K562 (cell line): ENCODE results near the gene SLC43A2. TPM values are rescaled to one million over a fixed set of nuclear protein-coding genes. Genes with fewer than 3 reads are reported as not detected.

Experiments
- ATAC-seq: fragments of 200-7000 bp; cut with Tn5 transposase; 3 replicates; pipeline ENCODE4 v1.9.1; 2020; ENCODE audit warnings: moderate library complexity
- BruUV-seq: library from RNA; stranded (reverse); fragments of 400-500 nt; replicated peaks from 2 replicates; lab custom pipeline; 2021; lab: Mats Ljungman, UMichigan
- CTCF ChIA-PET: fragments of 300-600 bp; formaldehyde crosslinking; extraction: SDS; loops from one replicate; lab custom pipeline; 2021; ENCODE audit warnings: low intra/inter-chr PET ratio; lab: Yijun Ruan, JAX
- POLR2A ChIA-PET: fragments of 300-600, 350-650 bp; sonication (Branson Sonifier 250); formaldehyde crosslinking; extraction: SDS; loops from one replicate; lab custom pipeline; 2021; ENCODE audit warnings: antibody characterized with exemption, inconsistent platforms; lab: Yijun Ruan, JAX
- DNase-seq, 4 experiments: peaks; one replicate each; pipeline versions ENCODE4 v3.0.0 to v3.0.0-alpha.2; 2011 to 2018; ENCODE audit warnings: low spot score in 3 of 4, mixed read lengths in 3 of 4; ENCODE audit errors: extremely low read depth in 1 of 4
- FAIRE-seq: peaks from 2 replicates; lab custom pipeline; 2011; peaks lifted over from hg19 to GRCh38; lab: Jason Lieb, UNC
- H2AFZ ChIP-seq: 2 replicates; pipeline ENCODE4 v1.6.0; 2011; ENCODE audit warnings: low read depth, low read length, control low read depth, inconsistent platforms
- H3K27ac ChIP-seq: fragments of 200-600 bp; 3 replicates; pipeline ENCODE4 v1.8.0; 2011; ENCODE audit warnings: low read depth, mild to moderate bottlenecking, control low read depth, inconsistent platforms, low read length, moderate library complexity, mixed read lengths; ENCODE audit errors: extremely low read depth
- H3K27me3 ChIP-seq, 2 experiments: fragments of 300-600 bp in 1 of 2; 2 replicates in 1 of 2; 3 replicates in 1 of 2; pipeline versions ENCODE4 v1.6.0 to v1.8.0; 2011; ENCODE audit warnings: inconsistent platforms in 2 of 2, low read length in 2 of 2, mild to moderate bottlenecking in 1 of 2, mixed read lengths in 1 of 2, moderate library complexity in 1 of 2; ENCODE audit not compliant: control insufficient read depth in 2 of 2, insufficient read depth in 2 of 2
- H3K36me3 ChIP-seq: fragments of 300-600 bp; 3 replicates; pipeline ENCODE4 v1.8.0; 2011; ENCODE audit warnings: mild to moderate bottlenecking, low read length, inconsistent platforms; ENCODE audit not compliant: control insufficient read depth, insufficient read depth
- H3K4me1 ChIP-seq, 2 experiments: fragments of 200-600 bp in 1 of 2; replicated peaks in 1 of 2; 2 replicates in 1 of 2; 3 replicates in 1 of 2; pipeline versions ENCODE4 v1.5.1 to v1.8.0; 2011; ENCODE audit warnings: inconsistent platforms in 2 of 2, low read length in 2 of 2, mild to moderate bottlenecking in 1 of 2, mixed read lengths in 1 of 2, moderate library complexity in 1 of 2; ENCODE audit not compliant: control insufficient read depth in 2 of 2, insufficient read depth in 2 of 2
- H3K4me2 ChIP-seq: 2 replicates; pipeline ENCODE4 v1.6.1; 2011; ENCODE audit warnings: low read length, control low read depth, inconsistent platforms, mixed read lengths; ENCODE audit not compliant: insufficient read depth
- H3K4me3 ChIP-seq: fragments of 200-600 bp; sonication (generic), shearing (Covaris generic); 2 replicates; pipeline ENCODE4 v1.5.1; 2016; ENCODE audit warnings: control low read depth, inconsistent platforms
- H3K79me2 ChIP-seq: fragments of 200-600 bp; 3 replicates; pipeline ENCODE4 v1.8.0; 2011; ENCODE audit warnings: low read length, inconsistent platforms; ENCODE audit not compliant: control insufficient read depth, insufficient read depth
- H3K9ac ChIP-seq, 2 experiments: 2 replicates each; pipeline versions ENCODE4 v1.6.0 to v1.6.1; 2011; ENCODE audit warnings: low read depth in 2 of 2, low read length in 2 of 2, control low read depth in 1 of 2, inconsistent platforms in 1 of 2, mild to moderate bottlenecking in 1 of 2, mixed read lengths in 1 of 2; ENCODE audit not compliant: insufficient read depth in 1 of 2
- H3K9me1 ChIP-seq: one replicate; pipeline ENCODE4 v1.6.0; 2011; ENCODE audit warnings: inconsistent platforms, mild to moderate bottlenecking, low read length, moderate library complexity; ENCODE audit not compliant: control insufficient read depth, insufficient read depth
- H3K9me3 ChIP-seq: replicated peaks from 2 replicates; pipeline ENCODE4 v1.5.1; 2011; ENCODE audit warnings: low read depth, low read length, inconsistent platforms; ENCODE audit not compliant: control insufficient read depth, insufficient read depth
- H4K20me1 ChIP-seq: replicated peaks from 2 replicates; pipeline ENCODE4 v1.6.1; 2011; ENCODE audit warnings: low read length, inconsistent platforms, mixed read lengths; ENCODE audit not compliant: control insufficient read depth, insufficient read depth
- GABPA ChIP-seq: fragments of 200-800 bp; sonication (Bioruptor generic); conservative IDR thresholded peaks from 2 replicates; pipeline ENCODE4 v1.6.1; 2016; ENCODE audit warnings: low read depth, missing genetic modification characterization, missing compliant biosample characterization
- PHF21A ChIP-seq: fragments of 450-650 bp; IDR thresholded peaks from 2 replicates; pipeline ENCODE4 v1.6.1; 2017; ENCODE audit warnings: low read depth, borderline replicate concordance
- SMAD1 ChIP-seq: fragments of 150-350 bp; IDR thresholded peaks from 2 replicates; pipeline ENCODE4 v1.6.1; 2014; ENCODE audit warnings: low read length, low read depth; ENCODE audit not compliant: partially characterized antibody
- WGBS: fragments of 100-300 bp; shearing (Covaris generic); methylation state at CpG from one replicate; pipeline ENCODE4 v1.1.6; 2016; ENCODE audit warnings: low coverage, mixed read lengths; ENCODE audit not compliant: insufficient coverage; ENCODE audit errors: missing lambda C conversion rate; 5-methylcytosine and 5-hydroxymethylcytosine counted together
- in situ Hi-C: fragments of 300-500 bp; cut with MboI; formaldehyde crosslinking; loops from 4 replicates; pipeline ENCODE4 v1.15.0; 2018; ENCODE audit warnings: inconsistent platforms, mixed read lengths
- intact Hi-C: fragments of 100-400 bp; cut with micrococcal nuclease; formaldehyde crosslinking; loops from 2 replicates; pipeline ENCODE4 v1.14.2; 2022
- polyA plus RNA-seq, 8 experiments: library from polyadenylated mRNA; depleted of rRNA in 4 of 8; stranded (reverse) in 5 of 8; unstranded in 3 of 8; fragments of >200 nt; fragmentation: Nextera tagmentation in 2 of 8; fragmentation: Illumina TruSeq in 1 of 8; extraction: Ambion mirVana in 2 of 8; extraction: Trizol in 1 of 8; gene quantifications; 2 replicates each; pipeline versions ENCODE4 v1.2.1 to v1.2.3, GENCODE V29; 2011 to 2014; ENCODE audit warnings: inconsistent platforms in 1 of 8, missing spikeins in 1 of 8
- total RNA-seq, 7 experiments: library from RNA; depleted of rRNA in 6 of 7; stranded (reverse); fragments of >200 nt in 6 of 7; fragmentation: Illumina TruSeq in 2 of 7; extraction: Trizol in 2 of 7; gene quantifications; 2 replicates each; pipeline versions ENCODE4 v1.2.1 to v1.2.3, GENCODE V29; 2011 to 2021; ENCODE audit warnings: low replicate concordance in 1 of 7
- TF ChIP-seq, protein P1 (sequence below): sonication (generic); formaldehyde crosslinking; IDR thresholded peaks from 2 replicates; pipeline ENCODE4 v1.8.1; 2023; ENCODE audit warnings: mild to moderate bottlenecking, missing genetic modification reagents
- TF ChIP-seq, protein P2 (sequence below): fragments of 450-650 bp; IDR thresholded peaks from 2 replicates; pipeline ENCODE4 v1.6.1; 2016; ENCODE audit warnings: low read depth, mild to moderate bottlenecking, moderate library complexity
- TF ChIP-seq, protein P3 (sequence below): sonication (generic); formaldehyde crosslinking; IDR thresholded peaks from 2 replicates; pipeline ENCODE4 v1.8.0; 2022; ENCODE audit warnings: missing genetic modification reagents, mild to moderate bottlenecking, borderline replicate concordance
- TF ChIP-seq, protein P4 (sequence below), 3 experiments: IDR thresholded peaks in 2 of 3; conservative IDR thresholded peaks in 1 of 3; 2 replicates each; pipeline ENCODE4 v1.5.1; 2011 to 2012; ENCODE audit warnings: low read length in 3 of 3, mild to moderate bottlenecking in 3 of 3, control low read depth in 2 of 3, improper control_type of control experiment in 1 of 3, inconsistent platforms in 1 of 3, low read depth in 1 of 3, mixed read lengths in 1 of 3, moderate library complexity in 1 of 3; ENCODE audit not compliant: insufficient read depth in 2 of 3

The SLC43A2 gene
- total and polyA plus RNA-seq, 9 of the 15 experiments (the other 6 are each of a cell fraction or from before 2014, with no cell fraction given), result 0.03 to 10.2 (median 3.6) TPM

DNA sequence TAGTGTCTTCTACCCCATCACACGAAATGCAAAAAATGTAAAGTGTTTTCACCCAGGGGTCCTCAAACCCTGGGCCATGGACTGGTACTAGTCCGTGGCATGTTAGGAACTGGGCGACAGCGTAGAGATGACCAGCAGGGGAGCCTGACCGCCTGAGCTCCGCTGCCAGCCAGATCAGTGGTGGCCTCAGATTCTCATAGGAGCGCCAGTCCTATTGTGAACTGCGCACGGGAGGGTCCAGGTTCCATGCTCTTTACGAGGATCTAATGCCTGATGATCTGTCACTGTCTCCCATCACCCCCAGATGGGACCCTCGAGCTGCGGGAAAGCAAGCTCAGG lies 12.4 kb upstream of the SLC43A2 start:
- no peaks in the 10 kb centered on the region for H3K9me1 ChIP-seq
- TF ChIP-seq, protein P1, sequence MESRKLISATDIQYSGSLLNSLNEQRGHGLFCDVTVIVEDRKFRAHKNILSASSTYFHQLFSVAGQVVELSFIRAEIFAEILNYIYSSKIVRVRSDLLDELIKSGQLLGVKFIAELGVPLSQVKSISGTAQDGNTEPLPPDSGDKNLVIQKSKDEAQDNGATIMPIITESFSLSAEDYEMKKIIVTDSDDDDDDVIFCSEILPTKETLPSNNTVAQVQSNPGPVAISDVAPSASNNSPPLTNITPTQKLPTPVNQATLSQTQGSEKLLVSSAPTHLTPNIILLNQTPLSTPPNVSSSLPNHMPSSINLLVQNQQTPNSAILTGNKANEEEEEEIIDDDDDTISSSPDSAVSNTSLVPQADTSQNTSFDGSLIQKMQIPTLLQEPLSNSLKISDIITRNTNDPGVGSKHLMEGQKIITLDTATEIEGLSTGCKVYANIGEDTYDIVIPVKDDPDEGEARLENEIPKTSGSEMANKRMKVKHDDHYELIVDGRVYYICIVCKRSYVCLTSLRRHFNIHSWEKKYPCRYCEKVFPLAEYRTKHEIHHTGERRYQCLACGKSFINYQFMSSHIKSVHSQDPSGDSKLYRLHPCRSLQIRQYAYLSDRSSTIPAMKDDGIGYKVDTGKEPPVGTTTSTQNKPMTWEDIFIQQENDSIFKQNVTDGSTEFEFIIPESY (CRISPR knock-in tag), result peak; percentile 83
- TF ChIP-seq PHF21A, result no peak
- TF ChIP-seq GABPA (tag), result no peak
- TF ChIP-seq, protein P2, sequence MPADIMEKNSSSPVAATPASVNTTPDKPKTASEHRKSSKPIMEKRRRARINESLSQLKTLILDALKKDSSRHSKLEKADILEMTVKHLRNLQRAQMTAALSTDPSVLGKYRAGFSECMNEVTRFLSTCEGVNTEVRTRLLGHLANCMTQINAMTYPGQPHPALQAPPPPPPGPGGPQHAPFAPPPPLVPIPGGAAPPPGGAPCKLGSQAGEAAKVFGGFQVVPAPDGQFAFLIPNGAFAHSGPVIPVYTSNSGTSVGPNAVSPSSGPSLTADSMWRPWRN, result no peak
- TF ChIP-seq, protein P3, sequence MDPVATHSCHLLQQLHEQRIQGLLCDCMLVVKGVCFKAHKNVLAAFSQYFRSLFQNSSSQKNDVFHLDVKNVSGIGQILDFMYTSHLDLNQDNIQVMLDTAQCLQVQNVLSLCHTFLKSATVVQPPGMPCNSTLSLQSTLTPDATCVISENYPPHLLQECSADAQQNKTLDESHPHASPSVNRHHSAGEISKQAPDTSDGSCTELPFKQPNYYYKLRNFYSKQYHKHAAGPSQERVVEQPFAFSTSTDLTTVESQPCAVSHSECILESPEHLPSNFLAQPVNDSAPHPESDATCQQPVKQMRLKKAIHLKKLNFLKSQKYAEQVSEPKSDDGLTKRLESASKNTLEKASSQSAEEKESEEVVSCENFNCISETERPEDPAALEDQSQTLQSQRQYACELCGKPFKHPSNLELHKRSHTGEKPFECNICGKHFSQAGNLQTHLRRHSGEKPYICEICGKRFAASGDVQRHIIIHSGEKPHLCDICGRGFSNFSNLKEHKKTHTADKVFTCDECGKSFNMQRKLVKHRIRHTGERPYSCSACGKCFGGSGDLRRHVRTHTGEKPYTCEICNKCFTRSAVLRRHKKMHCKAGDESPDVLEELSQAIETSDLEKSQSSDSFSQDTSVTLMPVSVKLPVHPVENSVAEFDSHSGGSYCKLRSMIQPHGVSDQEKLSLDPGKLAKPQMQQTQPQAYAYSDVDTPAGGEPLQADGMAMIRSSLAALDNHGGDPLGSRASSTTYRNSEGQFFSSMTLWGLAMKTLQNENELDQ (CRISPR knock-in tag), result no peak
- TF ChIP-seq, protein P4, sequence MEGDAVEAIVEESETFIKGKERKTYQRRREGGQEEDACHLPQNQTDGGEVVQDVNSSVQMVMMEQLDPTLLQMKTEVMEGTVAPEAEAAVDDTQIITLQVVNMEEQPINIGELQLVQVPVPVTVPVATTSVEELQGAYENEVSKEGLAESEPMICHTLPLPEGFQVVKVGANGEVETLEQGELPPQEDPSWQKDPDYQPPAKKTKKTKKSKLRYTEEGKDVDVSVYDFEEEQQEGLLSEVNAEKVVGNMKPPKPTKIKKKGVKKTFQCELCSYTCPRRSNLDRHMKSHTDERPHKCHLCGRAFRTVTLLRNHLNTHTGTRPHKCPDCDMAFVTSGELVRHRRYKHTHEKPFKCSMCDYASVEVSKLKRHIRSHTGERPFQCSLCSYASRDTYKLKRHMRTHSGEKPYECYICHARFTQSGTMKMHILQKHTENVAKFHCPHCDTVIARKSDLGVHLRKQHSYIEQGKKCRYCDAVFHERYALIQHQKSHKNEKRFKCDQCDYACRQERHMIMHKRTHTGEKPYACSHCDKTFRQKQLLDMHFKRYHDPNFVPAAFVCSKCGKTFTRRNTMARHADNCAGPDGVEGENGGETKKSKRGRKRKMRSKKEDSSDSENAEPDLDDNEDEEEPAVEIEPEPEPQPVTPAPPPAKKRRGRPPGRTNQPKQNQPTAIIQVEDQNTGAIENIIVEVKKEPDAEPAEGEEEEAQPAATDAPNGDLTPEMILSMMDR (IDR thresholded peaks at IDR 0.05 in 2 of 3, conservative IDR thresholded peaks at IDR 0.05 in 1 of 3; ENCODE audit: insufficient read depth in 2 of 3, low read depth in 1 of 3, low read length in 3 of 3), result 0 out of 6 replicates have a peak, but pooled peaks of 1 of the 3 experiments have one; percentile 5
- TF ChIP-seq SMAD1, result no peak
- no peaks in the 10 kb centered on the region for H3K79me2 ChIP-seq
- intact Hi-C loops, result no loop called here
- no peak overlapping the region for H3K27ac ChIP-seq
- peaks cover 2% of the 10 kb centered on the region; the same call in 1 of the 3 replicates for H3K36me3 ChIP-seq
- H3K27me3 ChIP-seq, result no peaks in the 10 kb centered on the region
- H3K4me3 ChIP-seq, result no peak overlapping the region
- ChIA-PET CTCF (no interaction called here), POLR2A (interaction anchor here (0.6 to 1.0 kb wide), 2 partner anchors 11 to 125 kb away, joined by 3 to 4 read pairs; partner anchors contain the start of gene INPP5K)
- FAIRE-seq (no peak), DNase-seq (no peak), ATAC-seq (no peak)
- 38% methylated on average over 12 of the region's 12 CpGs for WGBS
- BruUV-seq, result no TSS peak
- H3K9me3 ChIP-seq, result no peaks in the 10 kb centered on the region
- no peak overlapping the region for H2AFZ ChIP-seq
- in situ Hi-C loops, result no loop called here
- no peak overlapping the region for H3K4me2 ChIP-seq
- peak overlapping the region in 1 of 2 experiments; percentile 26; a peak in 1 of 4 replicates for H3K9ac ChIP-seq
- H3K4me1 ChIP-seq, result peaks cover 0 to 51% of the 10 kb centered on the region in 2 experiments; a peak in 2 of 5 replicates
- H4K20me1 ChIP-seq, result no peaks in the 10 kb centered on the region
